OCI-LY1 (cell line): Measurements from ENCODE around the gene EDDM13.

ENCODE experiments used
- H2AFZ ChIP-seq: fragments of 200-600 bp; sonication (generic), shearing (Covaris generic); 2 replicates; pipeline ENCODE4 v1.6.0; 2014; ENCODE audit warnings: antibody characterized with exemption, mild to moderate bottlenecking, low read length
- H3F3A ChIP-seq: fragments of 200-600 bp; sonication (generic), shearing (Covaris generic); 2 replicates; pipeline ENCODE4 v1.6.0; 2014; ENCODE audit warnings: mild to moderate bottlenecking, antibody characterized with exemption, low read length, moderate library complexity; ENCODE audit not compliant: insufficient read depth
- H3K27ac ChIP-seq: fragments of 200-600 bp; sonication (generic); 2 replicates; pipeline ENCODE4 v1.5.1; 2014; ENCODE audit warnings: low read length, mixed run types, mild to moderate bottlenecking, low read depth; ENCODE audit not compliant: poor library complexity, severe bottlenecking
- H3K27me3 ChIP-seq: fragments of 200-600 bp; sonication (generic); 2 replicates; pipeline ENCODE4 v1.6.0; 2014; ENCODE audit warnings: antibody characterized with exemption, mild to moderate bottlenecking, low read length, moderate library complexity; ENCODE audit not compliant: insufficient read depth
- H3K36me3 ChIP-seq: fragments of 200-600 bp; sonication (generic); 2 replicates; pipeline ENCODE4 v1.6.1; 2014; ENCODE audit warnings: mild to moderate bottlenecking, antibody characterized with exemption, low read length, moderate library complexity, mixed read lengths; ENCODE audit not compliant: insufficient read depth
- H3K4me1 ChIP-seq: fragments of 200-600 bp; sonication (generic); 2 replicates; pipeline ENCODE4 v1.5.1; 2014; ENCODE audit warnings: mild to moderate bottlenecking, low read length, moderate library complexity; ENCODE audit not compliant: insufficient read depth, severe bottlenecking
- H3K4me2 ChIP-seq: fragments of 200-600 bp; sonication (generic), shearing (Covaris generic); 2 replicates; pipeline ENCODE4 v1.6.1; 2014; ENCODE audit warnings: low read length
- H3K4me3 ChIP-seq: fragments of 200-600 bp; sonication (generic); 2 replicates; pipeline ENCODE4 v1.5.1; 2014; ENCODE audit warnings: low read length, low read depth, mild to moderate bottlenecking, mixed read lengths; ENCODE audit not compliant: poor library complexity, severe bottlenecking
- H3K79me2 ChIP-seq: fragments of 200-600 bp; shearing (Covaris generic); 2 replicates; pipeline ENCODE4 v1.6.1; 2016; ENCODE audit warnings: mixed run types, low read length, mixed read lengths; ENCODE audit not compliant: insufficient read depth
- H3K9ac ChIP-seq: fragments of 200-600 bp; sonication (generic), shearing (Covaris generic); 2 replicates; pipeline ENCODE4 v1.6.1; 2014; ENCODE audit warnings: mild to moderate bottlenecking, low read length, mixed read lengths
- H3K9me2 ChIP-seq: fragments of 200-600 bp; sonication (generic), shearing (Covaris generic); 2 replicates; pipeline ENCODE4 v1.6.1; 2014; ENCODE audit warnings: low read depth, mild to moderate bottlenecking, low read length, mixed read lengths
- H3K9me3 ChIP-seq: fragments of 200-600 bp; shearing (Covaris generic); 2 replicates; pipeline ENCODE4 v1.6.1; 2014; ENCODE audit warnings: low read length, mixed read lengths
- H4K20me1 ChIP-seq: fragments of 200-600 bp; sonication (generic), shearing (Covaris generic); 2 replicates; pipeline ENCODE4 v1.6.0; 2016; ENCODE audit warnings: mild to moderate bottlenecking, low read length; ENCODE audit not compliant: insufficient read depth
- EZH2 ChIP-seq: fragments of 200-600 bp; sonication (generic), shearing (Covaris generic); IDR thresholded peaks from 2 replicates; pipeline ENCODE4 v1.8.0; 2017; ENCODE audit warnings: borderline replicate concordance, mixed run types, mild to moderate bottlenecking, antibody characterized with exemption, low read length, moderate library complexity, mixed read lengths
- TF ChIP-seq, protein P1 (sequence below): fragments of 200-600 bp; sonication (generic), shearing (Covaris generic); IDR thresholded peaks from 2 replicates; pipeline ENCODE4 v1.5.1; 2017; ENCODE audit warnings: mild to moderate bottlenecking, antibody characterized with exemption, low read length, moderate library complexity, mixed read lengths

EDDM13 gene

GRCh38 chr19:56314381-56315076 is 42.0 kb downstream of the EDDM13 start, which contains the start of gene ZSCAN5A:
ZSCAN5A (minus strand) TSS chr19:56314839; CDS start chr19:56225046, 89,793 bp downstream.
- Histone ChIP-seq H3K79me2 (no peaks in the 10 kb centered on the region), H3K27ac (peak within 1 kb of the TSS; percentile 91), H3K9me2 (no peaks in the 10 kb centered on the region), H3F3A (no peaks in the 10 kb centered on the region), H3K4me2 (peak within 1 kb of the TSS; percentile 75), H3K9ac (peak within 1 kb of the TSS; percentile 71), H3K9me3 (no peaks in the 10 kb centered on the region), H3K36me3 (peaks cover 10% of the 10 kb centered on the region), H2AFZ (peak within 1 kb of the TSS; percentile 22; the same call in 1 of the 2 replicates), H3K27me3 (no peaks in the 10 kb centered on the region), H3K4me3 (peak within 1 kb of the TSS; percentile 70), H4K20me1 (no peaks in the 10 kb centered on the region), H3K4me1 (peaks cover 14% of the 10 kb centered on the region)
- TF ChIP-seq, protein P1, sequence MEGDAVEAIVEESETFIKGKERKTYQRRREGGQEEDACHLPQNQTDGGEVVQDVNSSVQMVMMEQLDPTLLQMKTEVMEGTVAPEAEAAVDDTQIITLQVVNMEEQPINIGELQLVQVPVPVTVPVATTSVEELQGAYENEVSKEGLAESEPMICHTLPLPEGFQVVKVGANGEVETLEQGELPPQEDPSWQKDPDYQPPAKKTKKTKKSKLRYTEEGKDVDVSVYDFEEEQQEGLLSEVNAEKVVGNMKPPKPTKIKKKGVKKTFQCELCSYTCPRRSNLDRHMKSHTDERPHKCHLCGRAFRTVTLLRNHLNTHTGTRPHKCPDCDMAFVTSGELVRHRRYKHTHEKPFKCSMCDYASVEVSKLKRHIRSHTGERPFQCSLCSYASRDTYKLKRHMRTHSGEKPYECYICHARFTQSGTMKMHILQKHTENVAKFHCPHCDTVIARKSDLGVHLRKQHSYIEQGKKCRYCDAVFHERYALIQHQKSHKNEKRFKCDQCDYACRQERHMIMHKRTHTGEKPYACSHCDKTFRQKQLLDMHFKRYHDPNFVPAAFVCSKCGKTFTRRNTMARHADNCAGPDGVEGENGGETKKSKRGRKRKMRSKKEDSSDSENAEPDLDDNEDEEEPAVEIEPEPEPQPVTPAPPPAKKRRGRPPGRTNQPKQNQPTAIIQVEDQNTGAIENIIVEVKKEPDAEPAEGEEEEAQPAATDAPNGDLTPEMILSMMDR: no peak
- no peak for TF ChIP-seq EZH2

DNA sequence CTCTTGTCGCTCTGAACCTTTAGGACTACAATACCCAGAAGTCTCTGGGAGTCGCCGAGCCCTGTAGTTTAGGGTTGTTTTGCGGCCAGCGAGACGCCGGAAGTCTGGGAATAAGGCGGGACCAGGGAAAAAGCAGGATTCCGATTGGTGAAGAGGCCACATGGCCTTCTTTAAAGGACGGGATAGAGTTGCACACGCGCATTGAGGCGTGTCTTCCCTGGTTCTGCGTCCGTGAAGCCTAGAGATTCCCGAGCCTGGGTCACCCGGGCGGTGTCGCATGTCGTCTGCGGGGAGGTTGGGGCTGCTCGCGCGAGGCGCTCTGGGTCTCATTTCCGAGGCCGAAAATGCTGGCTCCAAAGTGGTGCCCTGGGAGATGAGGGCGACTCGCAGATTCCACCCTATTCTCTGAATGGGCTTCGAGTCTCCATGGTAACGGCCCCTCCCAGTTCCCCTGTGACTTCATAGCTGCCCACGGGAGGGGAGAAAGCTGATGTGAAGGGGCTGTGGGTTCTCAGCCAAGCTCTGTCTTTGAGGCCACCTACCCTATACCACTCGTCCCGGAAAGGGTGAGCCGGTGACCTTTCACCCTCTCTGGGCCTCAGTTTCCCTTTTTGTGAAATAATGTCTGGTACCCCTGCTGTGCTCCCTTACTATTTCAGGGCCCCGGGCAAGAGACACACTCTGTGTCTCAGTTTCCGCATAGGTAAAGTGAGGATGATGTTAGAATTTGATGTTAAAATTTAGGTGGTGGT is 42.7 kb downstream of the EDDM13 start:
- no peaks in the 10 kb centered on the region for H3F3A ChIP-seq
- no peaks in the 10 kb centered on the region for H3K9me2 ChIP-seq
- peak overlapping the region; percentile 71 for H3K9ac ChIP-seq
- peak overlapping the region; percentile 91 for H3K27ac ChIP-seq
- TF ChIP-seq EZH2: no peak
- TF ChIP-seq, protein P1: no peak
- peak overlapping the region; percentile 22; the same call in 1 of the 2 replicates for H2AFZ ChIP-seq
- H3K27me3 ChIP-seq: no peaks in the 10 kb centered on the region
- no peaks in the 10 kb centered on the region for H4K20me1 ChIP-seq
- no peaks in the 10 kb centered on the region for H3K9me3 ChIP-seq
- H3K36me3 ChIP-seq: peaks cover 10% of the 10 kb centered on the region
- peak overlapping the region; percentile 75 for H3K4me2 ChIP-seq
- peaks cover 14% of the 10 kb centered on the region for H3K4me1 ChIP-seq
- H3K79me2 ChIP-seq: no peaks in the 10 kb centered on the region
- peak overlapping the region; percentile 70 for H3K4me3 ChIP-seq

DNA sequence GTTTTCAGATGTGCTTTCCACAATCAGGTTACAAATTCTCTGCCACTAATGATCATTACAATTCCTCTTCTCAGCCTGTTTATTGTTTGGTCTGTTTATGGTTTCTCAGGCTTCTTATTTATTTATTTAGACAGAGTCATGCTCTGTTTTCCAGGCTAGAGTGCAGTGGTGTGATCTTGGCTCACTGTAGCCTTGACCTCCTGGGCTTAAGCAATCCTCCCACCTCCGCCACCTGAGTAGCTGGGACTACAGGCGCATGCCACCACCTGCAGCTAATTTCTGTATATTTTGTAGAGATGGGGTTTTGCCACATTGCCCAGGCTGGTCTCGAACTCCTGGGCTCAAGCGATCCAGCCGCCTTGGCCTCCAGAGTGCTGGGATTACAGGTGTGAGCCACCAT is 44.2 kb downstream of the EDDM13 start:
- Histone ChIP-seq H3K9me2 (no peaks in the 10 kb centered on the region), H3K9ac (no peak overlapping the region), H3K9me3 (no peaks in the 10 kb centered on the region), H3K79me2 (no peaks in the 10 kb centered on the region), H3K36me3 (peaks cover 10% of the 10 kb centered on the region), H3K4me3 (no peak overlapping the region), H2AFZ (no peak overlapping the region), H3K4me1 (peaks cover 18% of the 10 kb centered on the region), H4K20me1 (no peaks in the 10 kb centered on the region), H3K27ac (no peak overlapping the region), H3K27me3 (no peaks in the 10 kb centered on the region), H3F3A (no peaks in the 10 kb centered on the region), H3K4me2 (no peak overlapping the region)
- TF ChIP-seq, protein P1: no peak
- no peak for TF ChIP-seq EZH2
